Subcutaneous adipose tissue (tissue), 4 donors: ENCODE measurements around the gene RBM20. TPM values are rescaled to one million over a fixed set of nuclear protein-coding genes. Genes with fewer than 3 reads are reported as not detected.

Experiments
- total RNA-seq, 4 donors: library from RNA; depleted of rRNA; stranded (reverse); fragments of >200 nt; gene quantifications; one replicate each; pipeline ENCODE4 v1.1.0, GENCODE V29; 2016
- TF ChIP-seq, protein P1 (sequence below): fragments of 450-650 bp; IDR thresholded peaks from one replicate; pipeline ENCODE4 v1.5.1; 2016; ENCODE audit warnings: low read depth, mild to moderate bottlenecking, control low read depth, antibody characterized with exemption, moderate library complexity

RBM20 gene
- total RNA-seq, 4 donors from 2014 or later: 0.88 to 10.3 (median 3.5) TPM

DNA sequence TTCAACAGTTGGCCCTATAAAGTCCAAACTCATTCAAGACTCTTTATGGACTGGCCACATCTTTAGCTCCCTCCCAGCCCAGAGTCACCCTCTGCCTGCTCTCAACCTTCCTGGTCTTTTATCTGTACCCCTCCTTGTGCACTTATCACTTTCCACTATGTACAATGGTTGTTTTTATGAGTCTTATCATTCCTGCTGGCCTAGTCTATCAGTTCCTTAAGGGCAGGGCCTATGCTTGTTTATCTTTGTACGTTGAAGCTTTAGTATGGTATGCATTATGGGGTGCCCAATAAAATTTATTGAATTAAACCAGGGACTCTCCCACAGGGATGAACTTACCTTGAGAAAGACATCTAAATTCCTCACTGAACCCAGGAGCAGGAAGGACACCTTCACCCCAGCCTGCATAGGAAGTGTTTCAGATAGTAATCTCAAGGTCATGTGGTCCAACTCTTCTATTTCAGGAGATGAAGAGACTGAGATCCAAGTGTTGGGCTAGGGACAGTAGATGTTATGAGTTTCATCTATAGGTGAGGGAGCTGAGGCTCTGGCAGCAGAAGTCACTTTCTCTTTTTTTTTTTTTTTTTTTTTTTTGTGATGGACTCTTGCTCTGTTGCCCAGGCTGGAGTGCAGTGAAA lies 214.3 kb downstream of the RBM20 start:
- TF ChIP-seq, protein P1, sequence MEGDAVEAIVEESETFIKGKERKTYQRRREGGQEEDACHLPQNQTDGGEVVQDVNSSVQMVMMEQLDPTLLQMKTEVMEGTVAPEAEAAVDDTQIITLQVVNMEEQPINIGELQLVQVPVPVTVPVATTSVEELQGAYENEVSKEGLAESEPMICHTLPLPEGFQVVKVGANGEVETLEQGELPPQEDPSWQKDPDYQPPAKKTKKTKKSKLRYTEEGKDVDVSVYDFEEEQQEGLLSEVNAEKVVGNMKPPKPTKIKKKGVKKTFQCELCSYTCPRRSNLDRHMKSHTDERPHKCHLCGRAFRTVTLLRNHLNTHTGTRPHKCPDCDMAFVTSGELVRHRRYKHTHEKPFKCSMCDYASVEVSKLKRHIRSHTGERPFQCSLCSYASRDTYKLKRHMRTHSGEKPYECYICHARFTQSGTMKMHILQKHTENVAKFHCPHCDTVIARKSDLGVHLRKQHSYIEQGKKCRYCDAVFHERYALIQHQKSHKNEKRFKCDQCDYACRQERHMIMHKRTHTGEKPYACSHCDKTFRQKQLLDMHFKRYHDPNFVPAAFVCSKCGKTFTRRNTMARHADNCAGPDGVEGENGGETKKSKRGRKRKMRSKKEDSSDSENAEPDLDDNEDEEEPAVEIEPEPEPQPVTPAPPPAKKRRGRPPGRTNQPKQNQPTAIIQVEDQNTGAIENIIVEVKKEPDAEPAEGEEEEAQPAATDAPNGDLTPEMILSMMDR: no peak

DNA sequence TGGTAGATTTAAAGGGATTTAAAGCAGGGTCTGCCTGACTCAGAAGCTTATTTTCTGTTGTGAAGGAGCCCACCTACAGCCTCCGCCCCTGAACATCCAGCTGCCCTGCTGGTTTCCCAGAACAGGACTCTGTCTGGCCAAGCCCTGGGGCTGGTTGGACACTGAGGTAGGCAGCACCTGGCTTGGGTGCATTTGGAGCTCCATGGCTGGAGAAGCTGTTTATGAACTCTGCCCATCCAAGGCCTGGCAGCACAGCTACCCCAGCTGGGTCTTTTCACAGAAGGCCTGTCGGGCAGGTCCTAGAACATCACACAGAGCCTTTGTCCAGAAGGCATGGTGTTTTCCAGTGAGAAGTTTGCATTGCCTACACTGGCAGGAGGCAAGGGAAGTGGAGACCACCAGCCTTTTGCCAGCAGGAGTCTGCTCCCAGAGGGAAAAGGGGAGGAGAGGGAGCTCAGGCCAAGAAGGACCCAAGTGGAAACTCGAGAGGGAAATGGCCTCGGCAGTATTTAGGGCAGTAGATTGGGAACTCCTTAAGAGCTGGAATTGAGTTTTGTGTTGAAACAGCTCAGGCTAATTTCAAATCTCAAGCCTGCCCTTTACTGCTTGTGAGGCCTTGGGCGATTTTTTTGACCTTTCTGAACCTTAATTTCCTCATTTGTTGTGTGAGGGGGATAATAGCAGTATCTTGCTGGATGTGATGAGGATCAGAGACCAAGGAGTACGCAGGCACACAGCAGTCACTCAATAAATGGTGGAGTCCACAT lies 215.3 kb downstream of the RBM20 start:
- TF ChIP-seq, protein P1: no peak

DNA sequence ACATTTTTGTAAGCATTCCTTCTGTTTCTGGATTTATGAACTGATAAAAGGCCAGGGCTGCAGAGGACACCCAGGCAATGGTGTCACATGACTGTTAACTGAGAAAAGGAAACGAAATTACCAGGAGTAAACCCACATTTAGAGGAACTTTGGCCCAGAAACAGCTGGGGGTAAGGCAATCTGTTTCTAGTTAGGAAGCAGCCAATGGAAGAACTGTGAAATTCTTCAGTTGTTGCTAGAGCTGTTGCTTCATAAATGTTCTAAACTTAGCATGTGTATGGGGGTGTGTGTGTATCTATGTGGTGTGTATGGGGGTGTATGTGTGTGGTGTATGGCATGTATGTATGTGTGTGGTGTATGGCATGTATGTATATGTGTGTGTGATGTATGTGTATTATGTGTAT lies 215.8 kb downstream of the RBM20 start:
- TF ChIP-seq, protein P1: no peak

DNA sequence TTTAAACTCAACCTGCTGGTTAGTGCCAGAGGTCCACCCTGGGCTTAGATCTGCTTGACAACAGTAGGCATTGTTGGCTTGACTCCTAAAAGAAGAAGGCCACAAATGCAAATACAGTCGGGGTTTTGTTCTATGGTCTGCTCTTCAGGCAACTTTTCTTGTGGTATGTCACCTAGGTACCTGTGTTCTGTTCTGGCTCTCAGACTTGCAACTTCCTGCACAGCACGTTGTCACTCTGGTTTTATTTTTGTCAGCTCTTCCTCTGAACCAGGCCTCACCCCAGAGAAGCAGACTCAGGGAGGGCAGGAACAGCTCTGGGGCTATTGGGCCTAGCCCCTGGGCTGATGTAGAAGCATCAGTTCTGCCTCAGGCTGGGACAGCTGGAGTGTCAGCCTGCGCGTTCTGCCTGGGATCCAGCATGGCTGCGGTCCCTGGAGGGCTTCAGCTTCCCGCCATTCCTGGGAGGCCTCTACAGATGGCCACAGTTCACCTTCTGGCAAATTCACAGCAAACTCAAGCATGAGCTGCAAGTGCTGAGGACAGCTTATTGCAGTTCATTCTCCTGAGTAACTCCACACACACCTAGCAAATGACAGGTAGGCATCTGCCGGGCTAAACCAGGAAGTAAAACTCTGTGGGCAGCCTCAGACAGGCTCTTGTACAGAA lies 216.6 kb downstream of the RBM20 start:
- TF ChIP-seq, protein P1: no peak

DNA sequence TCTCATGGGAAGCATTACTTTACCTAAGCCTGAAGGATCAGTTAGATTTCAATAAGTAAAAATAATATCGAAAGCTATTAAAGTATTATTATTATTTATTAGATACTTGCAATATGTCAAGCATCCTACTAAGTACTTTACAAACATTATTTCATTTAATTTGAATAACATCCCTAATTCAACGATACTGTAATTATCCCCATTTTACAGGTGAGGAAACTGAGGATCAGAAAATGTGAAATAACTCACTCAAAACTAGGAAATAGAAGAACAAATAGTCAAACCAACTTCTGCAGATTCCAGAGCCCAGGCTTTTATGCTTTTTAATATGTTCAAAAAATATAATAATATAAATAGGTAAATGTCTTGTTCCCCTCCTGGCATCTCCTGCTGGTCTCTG lies 217.3 kb downstream of the RBM20 start:
- TF ChIP-seq, protein P1: no peak

DNA sequence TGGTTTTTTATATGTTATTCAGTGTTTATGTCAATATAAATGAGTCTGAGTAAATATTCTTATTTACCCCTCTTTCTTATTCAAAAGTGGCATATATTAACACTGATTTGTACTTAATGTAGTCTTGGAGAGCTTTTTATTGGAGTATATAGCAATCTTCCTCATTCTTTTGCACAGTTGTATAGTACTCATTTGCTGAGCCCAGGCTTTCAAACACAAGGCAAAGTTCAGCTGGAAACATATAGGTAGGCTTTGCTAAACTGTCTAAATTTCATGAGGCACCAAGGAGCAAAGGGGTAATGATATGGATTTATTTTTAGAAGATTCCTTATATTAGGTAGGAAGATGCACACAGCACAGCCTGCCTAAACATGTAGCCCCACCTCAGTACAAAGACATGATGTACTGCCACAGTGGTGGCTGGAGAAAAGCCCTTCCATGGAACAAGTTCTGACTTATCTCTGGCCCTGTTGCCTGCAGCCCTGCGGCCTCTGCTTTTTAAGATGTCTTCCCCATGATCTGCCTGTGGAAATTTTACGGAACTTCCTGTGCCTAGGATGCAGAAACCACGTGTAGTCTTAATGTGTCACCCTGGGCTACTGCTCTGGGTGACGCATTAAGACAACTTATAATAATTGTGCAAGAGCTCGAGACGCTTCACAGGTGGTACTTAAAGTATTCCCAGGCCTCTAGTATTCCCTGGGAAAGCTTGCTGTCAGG lies 218.0 kb downstream of the RBM20 start:
- TF ChIP-seq, protein P1: no peak
